Naive thymus-derived CD4-positive, alpha-beta T cell (primary cell): ENCODE measurements around the gene CACNA1C. TPM values are rescaled to one million over a fixed set of nuclear protein-coding genes. Genes with fewer than 3 reads are reported as not detected.

Source experiments
- ATAC-seq: fragments of 150-1000 bp; cut with Tn5 transposase; 2 replicates; pipeline ENCODE4 v1.10.0; 2021; ENCODE audit warnings: mild to moderate bottlenecking, moderate library complexity
- CTCF ChIA-PET: fragments of 350-600 bp; sonication (Branson Sonifier 250); formaldehyde crosslinking; loops from one replicate; lab custom pipeline; 2021; ENCODE audit warnings: antibody characterized with exemption; lab: Charles Lee
- POLR2A ChIA-PET: fragments of 350-600 bp; sonication (Branson Sonifier 250); formaldehyde crosslinking; loops from one replicate; lab custom pipeline; 2021; ENCODE audit warnings: antibody characterized with exemption, inconsistent platforms; lab: Charles Lee
- DNase-seq, 9 donors: peaks; one replicate each; pipeline versions ENCODE4 v3.0.0 to v3.0.0-alpha.2; 2020 to 2022; ENCODE audit warnings: mixed read lengths in 1 of 9
- H3K27ac ChIP-seq: one replicate; pipeline ENCODE4 v1.7.0; 2013; ENCODE audit warnings: mild to moderate bottlenecking, low read depth, low read length, moderate library complexity
- H3K27me3 ChIP-seq, 2 donors: one replicate each; pipeline ENCODE4 v1.7.0; 2013; ENCODE audit warnings: low read length in 2 of 2, mild to moderate bottlenecking in 2 of 2, moderate library complexity in 2 of 2; ENCODE audit not compliant: control insufficient read depth in 2 of 2, insufficient read depth in 2 of 2
- H3K36me3 ChIP-seq, 3 experiments: 1 replicate in 2 of 3; 2 replicates in 1 of 3; pipeline ENCODE4 v1.7.0; 2013; ENCODE audit warnings: low read length in 3 of 3, mild to moderate bottlenecking in 3 of 3, moderate library complexity in 1 of 3; ENCODE audit not compliant: insufficient read depth in 3 of 3, control insufficient read depth in 2 of 3
- H3K4me1 ChIP-seq, 2 donors: one replicate each; pipeline ENCODE4 v1.7.0; 2013; ENCODE audit warnings: low read length in 2 of 2, mild to moderate bottlenecking in 2 of 2, moderate library complexity in 1 of 2; ENCODE audit not compliant: control insufficient read depth in 2 of 2, insufficient read depth in 2 of 2
- H3K4me3 ChIP-seq: 2 replicates; pipeline ENCODE4 v1.7.0; 2013; ENCODE audit warnings: mild to moderate bottlenecking, low read length
- H3K9me3 ChIP-seq, 3 experiments: 1 replicate in 2 of 3; 2 replicates in 1 of 3; pipeline ENCODE4 v1.7.0; 2013; ENCODE audit warnings: low read length in 3 of 3; ENCODE audit not compliant: control insufficient read depth in 2 of 3
- H3K27ac Mint-ChIP-seq, 9 donors: one replicate each; pipeline ENCODE4 v1.8.0; 2020 to 2022; ENCODE audit warnings: mixed read lengths in 9 of 9, mild to moderate bottlenecking in 8 of 9, moderate library complexity in 5 of 9, inconsistent platforms in 2 of 9
- H3K27me3 Mint-ChIP-seq, 5 donors: one replicate each; pipeline ENCODE4 v1.8.0; 2021 to 2022; ENCODE audit warnings: mixed read lengths in 5 of 5, mild to moderate bottlenecking in 1 of 5
- H3K36me3 Mint-ChIP-seq, 5 donors: one replicate each; pipeline ENCODE4 v1.8.0; 2020 to 2022; ENCODE audit warnings: mixed read lengths in 5 of 5, mild to moderate bottlenecking in 3 of 5, inconsistent platforms in 1 of 5
- H3K4me1 Mint-ChIP-seq, 7 donors: one replicate each; pipeline ENCODE4 v1.8.0; 2020 to 2022; ENCODE audit warnings: mixed read lengths in 7 of 7, mild to moderate bottlenecking in 3 of 7, inconsistent platforms in 1 of 7
- H3K4me3 Mint-ChIP-seq, 10 donors: one replicate each; pipeline ENCODE4 v1.8.0; 2020 to 2022; ENCODE audit warnings: mild to moderate bottlenecking in 10 of 10, mixed read lengths in 10 of 10, moderate library complexity in 6 of 10, inconsistent platforms in 2 of 10
- H3K9me3 Mint-ChIP-seq, 11 donors: one replicate each; pipeline ENCODE4 v1.8.0; 2020 to 2022; ENCODE audit warnings: mixed read lengths in 11 of 11, mild to moderate bottlenecking in 4 of 11, inconsistent platforms in 1 of 11, moderate library complexity in 1 of 11
- intact Hi-C, 2 donors: fragments of 100-400 bp; cut with micrococcal nuclease; formaldehyde crosslinking; loops; one replicate each; pipeline ENCODE4 v1.15.1; 2023
- polyA plus RNA-seq, 2 donors: library from polyadenylated mRNA; unstranded; fragments of 300-500 nt; fragmentation: Illumina TruSeq; gene quantifications; one replicate each; pipeline ENCODE4 v1.2.3, GENCODE V29; 2021
- total RNA-seq, 6 experiments: library from RNA in 5 of 6; stranded (reverse) in 5 of 6; gene quantifications; 1 replicate in 5 of 6; 2 replicates in 1 of 6; pipeline ENCODE4 v1.2.3 and lab custom pipeline; 2021 to 2026

Gene CACNA1C
- total and polyA plus RNA-seq, 7 experiments from 2014 or later: 0.04 to 0.48 (median 0.08) TPM

DNA sequence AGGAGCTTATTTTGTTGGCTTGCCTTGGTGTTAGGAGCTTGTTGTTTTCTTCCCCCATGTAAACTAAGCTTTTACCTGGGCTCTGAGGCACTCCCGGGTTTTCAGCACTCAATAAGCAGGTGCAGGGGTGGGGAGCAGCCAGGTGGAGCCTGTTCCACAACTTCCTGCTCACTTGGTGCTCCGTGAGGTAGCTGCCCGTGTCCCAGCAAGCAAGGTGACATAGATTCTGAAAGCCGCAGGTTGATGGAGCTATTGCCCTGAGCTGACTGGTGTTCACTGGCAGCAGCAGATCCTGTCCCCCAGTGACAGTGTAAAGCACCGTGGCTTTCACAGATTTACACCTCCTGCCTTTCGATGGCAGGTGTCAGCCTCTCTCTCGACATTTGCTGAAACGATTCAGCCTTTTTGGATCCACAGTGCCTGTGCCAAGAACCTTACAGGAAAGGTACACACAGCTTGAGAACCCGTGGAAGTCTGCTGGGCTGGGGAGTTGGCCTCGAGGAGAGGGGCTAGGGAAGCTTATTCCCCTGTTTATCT is 446.2 kb downstream of the CACNA1C start:
- ATAC-seq (no peak), DNase-seq (no peak)
- H3K36me3 Mint-ChIP-seq: peaks cover 0 to 3% (median 0%) of the 10 kb centered on the region in 5 donors
- POLR2A ChIA-PET: no interaction called here
- H3K4me3 Mint-ChIP-seq: no peak overlapping the region
- CTCF ChIA-PET: interaction anchor here (0.7 kb wide), 1 partner anchor 82 kb away, joined by 3 read pairs; no protein-coding TSS in a partner anchor
- H3K4me1 Mint-ChIP-seq: peaks cover 0 to 11% (median 6%) of the 10 kb centered on the region in 7 donors
- Histone ChIP-seq H3K4me1 (no peaks in the 10 kb centered on the region), H3K4me3 (no peak overlapping the region), H3K36me3 (no peaks in the 10 kb centered on the region), H3K9me3 (no peaks in the 10 kb centered on the region), H3K27me3 (no peaks in the 10 kb centered on the region), H3K27ac (no peak overlapping the region)
- H3K9me3 Mint-ChIP-seq: no peaks in the 10 kb centered on the region
- intact Hi-C loops: no loop called here
- no peak overlapping the region for H3K27ac Mint-ChIP-seq
- H3K27me3 Mint-ChIP-seq: peaks cover 26 to 47% (median 28%) of the 10 kb centered on the region in 5 donors

DNA sequence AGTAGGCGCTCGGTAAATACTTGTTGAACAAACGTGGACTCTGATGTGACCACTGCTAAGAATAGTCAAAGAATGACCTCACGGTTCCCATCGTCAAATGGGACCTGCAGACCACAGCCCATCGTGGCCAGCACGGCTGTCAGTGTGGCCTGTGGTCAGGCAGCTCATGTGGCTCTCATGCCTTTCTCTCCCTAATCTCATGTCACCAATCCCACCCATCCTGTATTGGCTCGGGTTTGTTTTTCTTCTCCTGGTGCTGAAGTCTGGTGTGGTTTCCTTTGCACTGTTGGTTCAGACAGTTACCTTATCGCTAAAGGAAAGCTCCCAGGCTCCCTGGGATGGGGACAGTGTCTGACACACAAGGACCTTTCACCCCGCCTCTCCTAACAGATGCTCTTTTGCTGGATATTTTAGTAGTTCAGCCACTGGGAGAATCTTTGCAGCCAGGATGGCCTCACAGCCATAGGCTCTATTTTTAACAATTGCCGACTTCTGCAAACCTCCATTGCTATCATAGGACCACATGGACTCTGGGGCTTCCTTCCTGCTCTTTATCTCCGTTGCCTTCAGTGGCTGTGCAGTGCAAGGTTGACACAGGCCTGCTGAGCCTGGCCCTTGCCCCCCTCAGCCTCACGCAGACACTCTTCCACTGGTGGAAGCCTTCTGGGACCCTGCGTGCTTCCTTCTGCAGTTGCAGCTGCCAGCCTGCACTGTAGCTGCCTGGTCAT is 448.8 kb downstream of the CACNA1C start:
- H3K36me3 Mint-ChIP-seq: no peaks in the 10 kb centered on the region
- H3K4me1 Mint-ChIP-seq: peaks cover 0 to 7% (median 6%) of the 10 kb centered on the region in 7 donors
- peak overlapping the region in 1 of 10 donors; percentile 10 for H3K4me3 Mint-ChIP-seq
- no peaks in the 10 kb centered on the region for H3K4me1 ChIP-seq
- no peak overlapping the region for H3K27ac ChIP-seq
- H3K9me3 Mint-ChIP-seq: no peaks in the 10 kb centered on the region
- no peak overlapping the region for H3K27ac Mint-ChIP-seq
- no peaks in the 10 kb centered on the region for H3K36me3 ChIP-seq
- H3K27me3 Mint-ChIP-seq: peaks cover 13 to 33% (median 22%) of the 10 kb centered on the region in 5 donors
- H3K4me3 ChIP-seq: no peak overlapping the region
- CTCF ChIA-PET: no interaction called here
- peak; percentile 50 for ATAC-seq
- no peak for DNase-seq
- H3K27me3 ChIP-seq: no peaks in the 10 kb centered on the region
- no peaks in the 10 kb centered on the region for H3K9me3 ChIP-seq
- intact Hi-C loops: no loop called here
- POLR2A ChIA-PET: no interaction called here

DNA sequence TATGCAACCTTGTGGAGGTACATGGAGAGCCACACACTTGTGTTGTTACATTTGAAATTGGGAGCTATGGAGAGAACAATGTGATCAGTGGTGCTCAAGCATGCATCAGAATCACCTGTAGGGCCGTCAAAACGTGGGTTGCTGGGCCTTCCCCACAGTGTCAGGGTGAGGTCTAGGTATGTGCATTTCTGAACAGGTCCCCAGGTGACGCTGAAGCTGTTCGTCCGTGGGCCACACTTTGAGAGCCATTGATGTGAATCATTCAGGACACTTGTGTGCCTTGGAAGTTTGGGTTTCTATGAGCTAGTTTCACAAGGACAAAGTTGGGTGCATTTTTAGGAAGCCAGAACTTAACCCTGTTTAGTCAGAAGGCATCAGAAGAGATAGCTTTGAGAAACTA is 450.2 kb downstream of the CACNA1C start:
- Mint-ChIP-seq H3K27ac (no peak overlapping the region), H3K27me3 (peaks cover 13 to 31% (median 18%) of the 10 kb centered on the region in 5 donors), H3K36me3 (no peaks in the 10 kb centered on the region), H3K4me3 (no peak overlapping the region), H3K4me1 (peaks cover 0 to 7% (median 6%) of the 10 kb centered on the region in 7 donors), H3K9me3 (no peaks in the 10 kb centered on the region)
- no peaks in the 10 kb centered on the region for H3K36me3 ChIP-seq
- no peak overlapping the region for H3K27ac ChIP-seq
- ATAC-seq (no peak), DNase-seq (no peak)
- no peaks in the 10 kb centered on the region for H3K9me3 ChIP-seq
- POLR2A ChIA-PET: no interaction called here
- no peak overlapping the region for H3K4me3 ChIP-seq
- intact Hi-C loops: no loop called here
- CTCF ChIA-PET: no interaction called here
- no peaks in the 10 kb centered on the region for H3K27me3 ChIP-seq
- no peaks in the 10 kb centered on the region for H3K4me1 ChIP-seq

DNA sequence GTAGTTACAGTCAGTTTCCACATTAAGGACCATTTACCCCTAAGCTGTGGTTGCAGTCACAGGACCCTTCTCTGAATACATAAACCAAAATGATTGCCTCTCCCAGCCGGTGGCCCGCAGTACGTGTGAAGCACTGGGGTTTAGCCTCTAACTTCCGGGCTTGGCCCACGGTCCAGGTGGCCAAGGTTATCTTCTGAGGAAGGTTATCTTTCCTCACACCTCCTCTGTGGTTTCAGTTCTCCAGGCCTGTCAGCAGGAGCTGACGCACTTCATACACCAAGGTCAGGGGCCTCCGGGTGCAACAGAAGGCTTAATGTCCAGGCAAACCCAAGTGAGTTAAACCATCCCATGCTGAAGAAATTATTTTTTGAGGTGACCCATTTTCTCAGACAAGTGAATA is 451.0 kb downstream of the CACNA1C start:
- Mint-ChIP-seq H3K4me1 (peaks cover 0 to 7% (median 6%) of the 10 kb centered on the region in 7 donors), H3K9me3 (no peaks in the 10 kb centered on the region), H3K27me3 (peaks cover 13 to 26% (median 18%) of the 10 kb centered on the region in 5 donors), H3K36me3 (no peaks in the 10 kb centered on the region), H3K4me3 (no peak overlapping the region), H3K27ac (no peak overlapping the region)
- no peaks in the 10 kb centered on the region for H3K36me3 ChIP-seq
- H3K4me3 ChIP-seq: no peak overlapping the region
- DNase-seq (no peak), ATAC-seq (no peak)
- H3K27ac ChIP-seq: no peak overlapping the region
- no peaks in the 10 kb centered on the region for H3K27me3 ChIP-seq
- H3K9me3 ChIP-seq: no peaks in the 10 kb centered on the region
- intact Hi-C loops: no loop called here
- no peaks in the 10 kb centered on the region for H3K4me1 ChIP-seq
- CTCF ChIA-PET: no interaction called here
- POLR2A ChIA-PET: no interaction called here

GRCh38 chr12:2504577-2504976 is 451.8 kb downstream of the CACNA1C start:
- Mint-ChIP-seq H3K4me3 (no peak overlapping the region), H3K27me3 (peaks cover 13 to 26% (median 18%) of the 10 kb centered on the region in 5 donors), H3K36me3 (no peaks in the 10 kb centered on the region), H3K9me3 (no peaks in the 10 kb centered on the region), H3K27ac (no peak overlapping the region), H3K4me1 (peaks cover 0 to 7% (median 6%) of the 10 kb centered on the region in 7 donors)
- H3K36me3 ChIP-seq: no peaks in the 10 kb centered on the region
- ChIA-PET CTCF (no interaction called here), POLR2A (no interaction called here)
- H3K27me3 ChIP-seq: no peaks in the 10 kb centered on the region
- no peak overlapping the region for H3K4me3 ChIP-seq
- intact Hi-C loops: no loop called here
- no peak for ATAC-seq
- H3K4me1 ChIP-seq: no peaks in the 10 kb centered on the region
- H3K9me3 ChIP-seq: no peaks in the 10 kb centered on the region
- no peak for DNase-seq
- no peak overlapping the region for H3K27ac ChIP-seq

DNA sequence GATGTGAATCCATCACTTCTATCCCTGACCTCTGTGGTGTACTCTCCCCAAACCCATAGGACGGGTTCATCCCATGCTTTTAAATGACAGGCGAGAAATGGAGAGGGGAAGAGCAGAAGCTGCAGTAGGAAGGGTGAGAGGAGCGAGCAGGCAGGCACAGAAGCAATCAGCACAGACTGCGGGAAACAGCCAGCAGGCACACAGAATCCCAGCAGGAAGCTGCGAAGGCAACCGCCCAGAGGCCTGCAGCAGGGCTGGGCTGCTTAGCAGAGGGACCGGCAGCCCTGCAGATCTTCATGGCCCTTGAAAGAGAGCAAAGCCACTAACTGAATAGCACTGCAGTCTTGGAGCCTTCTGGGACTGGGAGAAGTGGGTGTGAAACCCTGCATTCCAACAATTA is 455.0 kb downstream of the CACNA1C start:
- Mint-ChIP-seq H3K27ac (no peak overlapping the region), H3K4me3 (no peak overlapping the region), H3K9me3 (no peaks in the 10 kb centered on the region), H3K4me1 (no peaks in the 10 kb centered on the region), H3K27me3 (peaks cover 0 to 17% (median 4%) of the 10 kb centered on the region in 5 donors), H3K36me3 (no peaks in the 10 kb centered on the region)
- Histone ChIP-seq H3K4me1 (no peaks in the 10 kb centered on the region), H3K36me3 (no peaks in the 10 kb centered on the region), H3K27ac (no peak overlapping the region), H3K27me3 (no peaks in the 10 kb centered on the region), H3K4me3 (no peak overlapping the region), H3K9me3 (no peaks in the 10 kb centered on the region)
- POLR2A ChIA-PET: no interaction called here
- ATAC-seq (no peak), DNase-seq (no peak)
- intact Hi-C loops: no loop called here
- CTCF ChIA-PET: no interaction called here

GRCh38 chr12:2509137-2509536 is 456.4 kb downstream of the CACNA1C start:
- ChIA-PET POLR2A (no interaction called here), CTCF (no interaction called here)

More at GRCh38 chr12:2509137-2509536, 456.4 kb downstream of the CACNA1C start:
- intact Hi-C loops: no loop called here
- Histone ChIP-seq H3K4me1 (no peaks in the 10 kb centered on the region), H3K36me3 (no peaks in the 10 kb centered on the region), H3K27ac (no peak overlapping the region), H3K9me3 (no peaks in the 10 kb centered on the region), H3K27me3 (no peaks in the 10 kb centered on the region), H3K4me3 (no peak overlapping the region)
- Mint-ChIP-seq H3K9me3 (no peaks in the 10 kb centered on the region), H3K4me1 (no peaks in the 10 kb centered on the region), H3K36me3 (no peaks in the 10 kb centered on the region), H3K27me3 (peaks cover 0 to 9% (median 0%) of the 10 kb centered on the region in 5 donors), H3K4me3 (no peak overlapping the region), H3K27ac (no peak overlapping the region)
- ATAC-seq (no peak), DNase-seq (no peak)
